HepG2 (cell line): ENCODE results near the gene B9D2. TPM values are rescaled to one million over a fixed set of nuclear protein-coding genes. Genes with fewer than 3 reads are reported as not detected.

Source experiments
- CBFB ChIP-seq: sonication (generic); formaldehyde crosslinking; IDR thresholded peaks from 2 replicates; pipeline ENCODE4 v1.4.0; 2020; ENCODE audit warnings: missing genetic modification reagents
- FOXA3 ChIP-seq: IDR thresholded peaks from 2 replicates; pipeline ENCODE4 v1.6.1; 2016; ENCODE audit warnings: missing genetic modification reagents, missing compliant biosample characterization
- GATAD2A ChIP-seq: IDR thresholded peaks from 2 replicates; pipeline ENCODE4 v1.6.1; 2016
- PCBP2 ChIP-seq: fragments of 200-400 bp; formaldehyde crosslinking; optimal IDR thresholded peaks from 2 replicates; pipeline ENCODE3; 2018; ENCODE audit warnings: low read length, low read depth; ENCODE audit not compliant: poor library complexity, severe bottlenecking
- SIN3B ChIP-seq: fragments of 150-350 bp; IDR thresholded peaks from 2 replicates; pipeline ENCODE4 v1.6.1; 2014; ENCODE audit warnings: low read length
- SP1 ChIP-seq, 2 experiments: fragments of 450-650 bp in 1 of 2; sonication (generic) in 1 of 2; formaldehyde crosslinking in 1 of 2; IDR thresholded peaks; 2 replicates each; pipeline versions ENCODE4 v1.4.0 to v1.6.1; 2016 to 2020; ENCODE audit warnings: missing genetic modification reagents in 1 of 2
- ZNF230 ChIP-seq: sonication (generic); formaldehyde crosslinking; IDR thresholded peaks from 2 replicates; pipeline ENCODE4 v1.4.0; 2020; ENCODE audit warnings: mild to moderate bottlenecking, missing genetic modification reagents
- ZNF75D ChIP-seq: sonication (generic); formaldehyde crosslinking; IDR thresholded peaks from 2 replicates; pipeline ENCODE4 v1.8.1; 2023; ENCODE audit warnings: missing genetic modification reagents, mild to moderate bottlenecking, borderline replicate concordance
- polyA plus RNA-seq, 8 experiments: library from polyadenylated mRNA; depleted of rRNA in 3 of 8; stranded (reverse) in 7 of 8; unstranded in 1 of 8; fragments of >200 nt; fragmentation: Illumina TruSeq in 4 of 8; extraction: Trizol in 4 of 8; gene quantifications; 2 replicates each; pipeline versions ENCODE4 v1.2.1 to v1.2.3, GENCODE V29; 2011 to 2016; ENCODE audit warnings: low read depth in 4 of 8, missing spikeins in 1 of 8, mixed read lengths in 1 of 8; ENCODE audit not compliant: insufficient read depth in 1 of 8
- total RNA-seq, 5 experiments: library from RNA; depleted of rRNA; stranded (reverse); fragments of >200 nt; fragmentation: Illumina TruSeq; extraction: Trizol; gene quantifications; 2 replicates each; pipeline ENCODE4 v1.2.3, GENCODE V29; 2016; ENCODE audit warnings: low read depth in 1 of 5
- TF ChIP-seq, protein P1 (sequence below): sonication (generic); formaldehyde crosslinking; IDR thresholded peaks from 2 replicates; pipeline ENCODE4 v1.4.0; 2020; ENCODE audit warnings: missing genetic modification reagents
- TF ChIP-seq, protein P2 (sequence below): sonication (generic); formaldehyde crosslinking; IDR thresholded peaks from 2 replicates; pipeline ENCODE4 v1.4.0; 2020; ENCODE audit warnings: missing genetic modification reagents

B9D2 gene
- total and polyA plus RNA-seq, 2 of the 13 experiments (the other 11 are each of a cell fraction or from before 2014, with no cell fraction given) = 3.1 to 4.4 TPM

DNA sequence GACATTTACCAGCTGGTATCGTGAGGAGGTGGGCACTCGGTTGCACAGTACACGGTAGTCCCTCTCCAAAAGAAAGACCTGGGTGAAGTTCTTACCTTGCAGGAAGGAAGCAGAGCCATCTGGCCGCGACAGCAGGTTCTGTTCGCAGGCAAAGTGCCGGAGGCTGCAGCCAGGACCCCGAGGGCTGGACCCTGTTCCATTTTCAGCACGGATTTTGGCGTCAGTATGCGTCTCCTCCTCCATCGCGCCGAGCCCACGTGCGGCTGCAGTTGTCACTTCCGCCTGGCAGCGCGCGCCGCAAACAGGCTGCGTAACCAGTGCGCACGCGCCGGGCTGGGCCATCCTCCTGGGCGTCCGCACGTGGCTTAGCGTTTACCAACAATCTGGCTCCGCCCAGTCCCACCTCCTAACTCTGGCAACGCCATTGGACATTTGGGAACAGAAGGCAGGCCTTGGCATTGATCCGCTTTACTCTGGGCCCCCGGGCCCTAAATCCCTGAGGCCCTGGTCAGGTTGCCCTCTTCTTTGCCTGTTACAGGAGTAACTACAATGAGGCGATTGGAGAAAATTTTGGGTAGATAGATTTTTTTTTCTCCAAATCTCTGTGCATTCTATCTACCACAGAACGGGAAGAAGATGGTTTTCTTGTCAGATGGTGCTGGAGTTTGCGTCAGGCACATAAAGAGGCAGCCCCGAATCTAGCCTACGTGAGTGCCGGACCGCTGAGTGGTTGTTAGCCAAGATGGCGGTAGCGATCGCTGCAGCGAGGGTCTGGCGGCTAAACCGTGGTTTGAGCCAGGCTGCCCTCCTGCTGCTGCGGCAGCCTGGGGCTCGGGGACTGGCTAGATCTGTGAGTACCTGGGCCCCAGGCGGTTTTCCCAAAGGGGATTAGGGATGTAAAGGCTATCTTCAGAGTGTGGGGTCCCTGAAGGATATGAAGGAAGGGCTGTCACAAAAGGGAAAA is 33.4 kb upstream of the B9D2 start, which contains the start of the genes BCKDHA and EXOSC5 (continued):
- TF ChIP-seq ZNF75D (CRISPR knock-in tag) (no peak), CBFB (peak; percentile 65; the same call in 1 of the 2 replicates), PCBP2 (no peak), SP1 (IDR thresholded peaks at IDR 0.05) (no peak), SP1 (CRISPR knock-in tag; IDR thresholded peaks at IDR 0.05) (peak; percentile 86), GATAD2A (CRISPR knock-in tag) (no peak), ZNF230 (CRISPR knock-in tag) (0 out of 2 replicates have a peak, but pooled peaks have one; percentile 2), FOXA3 (CRISPR knock-in tag) (no peak), SIN3B (peak; percentile 65)
- TF ChIP-seq, protein P1, sequence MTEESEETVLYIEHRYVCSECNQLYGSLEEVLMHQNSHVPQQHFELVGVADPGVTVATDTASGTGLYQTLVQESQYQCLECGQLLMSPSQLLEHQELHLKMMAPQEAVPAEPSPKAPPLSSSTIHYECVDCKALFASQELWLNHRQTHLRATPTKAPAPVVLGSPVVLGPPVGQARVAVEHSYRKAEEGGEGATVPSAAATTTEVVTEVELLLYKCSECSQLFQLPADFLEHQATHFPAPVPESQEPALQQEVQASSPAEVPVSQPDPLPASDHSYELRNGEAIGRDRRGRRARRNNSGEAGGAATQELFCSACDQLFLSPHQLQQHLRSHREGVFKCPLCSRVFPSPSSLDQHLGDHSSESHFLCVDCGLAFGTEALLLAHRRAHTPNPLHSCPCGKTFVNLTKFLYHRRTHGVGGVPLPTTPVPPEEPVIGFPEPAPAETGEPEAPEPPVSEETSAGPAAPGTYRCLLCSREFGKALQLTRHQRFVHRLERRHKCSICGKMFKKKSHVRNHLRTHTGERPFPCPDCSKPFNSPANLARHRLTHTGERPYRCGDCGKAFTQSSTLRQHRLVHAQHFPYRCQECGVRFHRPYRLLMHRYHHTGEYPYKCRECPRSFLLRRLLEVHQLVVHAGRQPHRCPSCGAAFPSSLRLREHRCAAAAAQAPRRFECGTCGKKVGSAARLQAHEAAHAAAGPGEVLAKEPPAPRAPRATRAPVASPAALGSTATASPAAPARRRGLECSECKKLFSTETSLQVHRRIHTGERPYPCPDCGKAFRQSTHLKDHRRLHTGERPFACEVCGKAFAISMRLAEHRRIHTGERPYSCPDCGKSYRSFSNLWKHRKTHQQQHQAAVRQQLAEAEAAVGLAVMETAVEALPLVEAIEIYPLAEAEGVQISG (CRISPR knock-in tag) = peak; percentile 84
- TF ChIP-seq, protein P2, sequence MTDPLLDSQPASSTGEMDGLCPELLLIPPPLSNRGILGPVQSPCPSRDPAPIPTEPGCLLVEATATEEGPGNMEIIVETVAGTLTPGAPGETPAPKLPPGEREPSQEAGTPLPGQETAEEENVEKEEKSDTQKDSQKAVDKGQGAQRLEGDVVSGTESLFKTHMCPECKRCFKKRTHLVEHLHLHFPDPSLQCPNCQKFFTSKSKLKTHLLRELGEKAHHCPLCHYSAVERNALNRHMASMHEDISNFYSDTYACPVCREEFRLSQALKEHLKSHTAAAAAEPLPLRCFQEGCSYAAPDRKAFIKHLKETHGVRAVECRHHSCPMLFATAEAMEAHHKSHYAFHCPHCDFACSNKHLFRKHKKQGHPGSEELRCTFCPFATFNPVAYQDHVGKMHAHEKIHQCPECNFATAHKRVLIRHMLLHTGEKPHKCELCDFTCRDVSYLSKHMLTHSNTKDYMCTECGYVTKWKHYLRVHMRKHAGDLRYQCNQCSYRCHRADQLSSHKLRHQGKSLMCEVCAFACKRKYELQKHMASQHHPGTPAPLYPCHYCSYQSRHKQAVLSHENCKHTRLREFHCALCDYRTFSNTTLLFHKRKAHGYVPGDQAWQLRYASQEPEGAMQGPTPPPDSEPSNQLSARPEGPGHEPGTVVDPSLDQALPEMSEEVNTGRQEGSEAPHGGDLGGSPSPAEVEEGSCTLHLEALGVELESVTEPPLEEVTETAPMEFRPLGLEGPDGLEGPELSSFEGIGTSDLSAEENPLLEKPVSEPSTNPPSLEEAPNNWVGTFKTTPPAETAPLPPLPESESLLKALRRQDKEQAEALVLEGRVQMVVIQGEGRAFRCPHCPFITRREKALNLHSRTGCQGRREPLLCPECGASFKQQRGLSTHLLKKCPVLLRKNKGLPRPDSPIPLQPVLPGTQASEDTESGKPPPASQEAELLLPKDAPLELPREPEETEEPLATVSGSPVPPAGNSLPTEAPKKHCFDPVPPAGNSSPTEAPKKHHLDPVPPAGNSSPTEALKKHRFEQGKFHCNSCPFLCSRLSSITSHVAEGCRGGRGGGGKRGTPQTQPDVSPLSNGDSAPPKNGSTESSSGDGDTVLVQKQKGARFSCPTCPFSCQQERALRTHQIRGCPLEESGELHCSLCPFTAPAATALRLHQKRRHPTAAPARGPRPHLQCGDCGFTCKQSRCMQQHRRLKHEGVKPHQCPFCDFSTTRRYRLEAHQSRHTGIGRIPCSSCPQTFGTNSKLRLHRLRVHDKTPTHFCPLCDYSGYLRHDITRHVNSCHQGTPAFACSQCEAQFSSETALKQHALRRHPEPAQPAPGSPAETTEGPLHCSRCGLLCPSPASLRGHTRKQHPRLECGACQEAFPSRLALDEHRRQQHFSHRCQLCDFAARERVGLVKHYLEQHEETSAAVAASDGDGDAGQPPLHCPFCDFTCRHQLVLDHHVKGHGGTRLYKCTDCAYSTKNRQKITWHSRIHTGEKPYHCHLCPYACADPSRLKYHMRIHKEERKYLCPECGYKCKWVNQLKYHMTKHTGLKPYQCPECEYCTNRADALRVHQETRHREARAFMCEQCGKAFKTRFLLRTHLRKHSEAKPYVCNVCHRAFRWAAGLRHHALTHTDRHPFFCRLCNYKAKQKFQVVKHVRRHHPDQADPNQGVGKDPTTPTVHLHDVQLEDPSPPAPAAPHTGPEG (CRISPR knock-in tag) = peak; percentile 48; the same call in 1 of the 2 replicates
